Astrocyte (in vitro differentiated cells and primary cell): ENCODE results near the gene LTBP3. TPM values are rescaled to one million over a fixed set of nuclear protein-coding genes. Genes with fewer than 3 reads are reported as not detected.

Experiments
- DNase-seq: peaks from one replicate; pipeline ENCODE4 v3.0.0-alpha.2; 2010; ENCODE audit warnings: low read depth
- FAIRE-seq: peaks from 2 replicates; lab custom pipeline; 2011; peaks lifted over from hg19 to GRCh38; lab: Jason Lieb, UNC
- H2AFZ ChIP-seq: 2 replicates; pipeline ENCODE4 v1.6.0; 2012; ENCODE audit warnings: low read depth, low read length, inconsistent platforms
- H3K27ac ChIP-seq: 2 replicates; pipeline ENCODE4 v1.5.1; 2011; ENCODE audit warnings: low read depth, low read length, inconsistent platforms
- H3K27me3 ChIP-seq: 2 replicates; pipeline ENCODE4 v1.6.0; 2011; ENCODE audit warnings: low read length, inconsistent platforms; ENCODE audit not compliant: insufficient read depth
- H3K36me3 ChIP-seq: 2 replicates; pipeline ENCODE4 v1.5.1; 2011; ENCODE audit warnings: low read length, inconsistent platforms; ENCODE audit not compliant: insufficient read depth
- H3K4me1 ChIP-seq: 2 replicates; pipeline ENCODE4 v1.5.1; 2011; ENCODE audit warnings: low read length, inconsistent platforms; ENCODE audit not compliant: insufficient read depth
- H3K4me2 ChIP-seq: 2 replicates; pipeline ENCODE4 v1.6.0; 2012; ENCODE audit warnings: low read length, inconsistent platforms
- H3K4me3 ChIP-seq: 2 replicates; pipeline ENCODE4 v1.5.1; 2011; ENCODE audit warnings: low read depth, mild to moderate bottlenecking, low read length, inconsistent platforms; ENCODE audit not compliant: insufficient read depth
- H3K79me2 ChIP-seq: 2 replicates; pipeline ENCODE4 v1.6.0; 2012; ENCODE audit warnings: mild to moderate bottlenecking, low read length, inconsistent platforms; ENCODE audit not compliant: insufficient read depth
- H3K9ac ChIP-seq: 2 replicates; pipeline ENCODE4 v1.6.0; 2012; ENCODE audit warnings: mild to moderate bottlenecking, low read length, inconsistent platforms
- H3K9me3 ChIP-seq: 2 replicates; pipeline ENCODE4 v1.5.1; 2012; ENCODE audit warnings: low read depth, mild to moderate bottlenecking, low read length, inconsistent platforms; ENCODE audit not compliant: insufficient read depth
- H4K20me1 ChIP-seq: 2 replicates; pipeline ENCODE4 v1.6.0; 2012; ENCODE audit warnings: low read length, inconsistent platforms; ENCODE audit not compliant: insufficient read depth
- H3K27ac Mint-ChIP-seq: one replicate; pipeline ENCODE4 v1.8.0; 2021; ENCODE audit warnings: mild to moderate bottlenecking, mixed read lengths; ENCODE audit not compliant: unreplicated experiment
- H3K27me3 Mint-ChIP-seq: one replicate; pipeline ENCODE4 v1.8.0; 2021; ENCODE audit warnings: low read depth, mixed read lengths; ENCODE audit not compliant: unreplicated experiment
- H3K36me3 Mint-ChIP-seq: one replicate; pipeline ENCODE4 v1.8.0; 2021; ENCODE audit warnings: low read depth, mixed read lengths; ENCODE audit not compliant: unreplicated experiment
- H3K4me1 Mint-ChIP-seq: one replicate; pipeline ENCODE4 v1.8.0; 2021; ENCODE audit warnings: low read depth, mixed read lengths; ENCODE audit not compliant: unreplicated experiment
- H3K4me3 Mint-ChIP-seq: one replicate; pipeline ENCODE4 v1.8.0; 2021; ENCODE audit warnings: mild to moderate bottlenecking, moderate library complexity, mixed read lengths; ENCODE audit not compliant: unreplicated experiment
- H3K9me3 Mint-ChIP-seq: one replicate; pipeline ENCODE4 v1.8.0; 2021; ENCODE audit warnings: mild to moderate bottlenecking, mixed read lengths; ENCODE audit not compliant: unreplicated experiment
- CTCF ChIP-seq: IDR thresholded peaks from 2 replicates; pipeline ENCODE4 v1.5.1; 2011; ENCODE audit warnings: low read depth, mild to moderate bottlenecking, inconsistent platforms, low read length, moderate library complexity; ENCODE audit not compliant: insufficient read depth
- EZH2 ChIP-seq: IDR thresholded peaks from 2 replicates; pipeline ENCODE4 v1.6.1; 2012; ENCODE audit warnings: mild to moderate bottlenecking, low read length, inconsistent platforms; ENCODE audit not compliant: insufficient read depth
- total RNA-seq: library from RNA; stranded (reverse); gene quantifications from 2 replicates; pipeline ENCODE4 v1.2.1, GENCODE V29; 2021

LTBP3 gene
- total RNA-seq, 1 donor from 2014 or later = 33.2 TPM

- H2AFZ ChIP-seq = no peak overlapping the region
Measured at GRCh38 chr11:65576232-65576866, 18.2 kb upstream of the LTBP3 start.

GRCh38 chr11:65575568-65576231 is 17.5 kb upstream of the LTBP3 start, which contains the start of gene EHBP1L1:
Gene EHBP1L1 (plus strand): TSS chr11:65576053. CDS start chr11:65576303, 250 bp downstream.
- peak within 1 kb of the TSS; percentile 55 for H3K9ac ChIP-seq
- DNase-seq (peak; percentile 63), FAIRE-seq (no peak)
- TF ChIP-seq EZH2 = no peak
- TF ChIP-seq CTCF = no peak
- H3K27ac Mint-ChIP-seq = peak within 1 kb of the TSS; percentile 77
- peak within 1 kb of the TSS; percentile 98 for H3K4me2 ChIP-seq
- H3K4me1 Mint-ChIP-seq = peaks cover 30% of the 10 kb centered on the region
- peaks cover 31% of the 10 kb centered on the region for H3K79me2 ChIP-seq
- H3K9me3 ChIP-seq = no peaks in the 10 kb centered on the region
- peak within 1 kb of the TSS; percentile 78 for H3K4me3 Mint-ChIP-seq
- peaks cover 6% of the 10 kb centered on the region for H3K36me3 Mint-ChIP-seq
- no peaks in the 10 kb centered on the region for H3K36me3 ChIP-seq
- peaks cover 58% of the 10 kb centered on the region for H3K4me1 ChIP-seq
- H3K27me3 ChIP-seq = no peaks in the 10 kb centered on the region
- H2AFZ ChIP-seq = no peak within 1 kb of the TSS
- H3K9me3 Mint-ChIP-seq = no peaks in the 10 kb centered on the region
- H3K27ac ChIP-seq = peak within 1 kb of the TSS; percentile 52
- peak within 1 kb of the TSS; percentile 49 for H3K4me3 ChIP-seq
- H4K20me1 ChIP-seq = peaks cover 57% of the 10 kb centered on the region
- peaks cover 12% of the 10 kb centered on the region for H3K27me3 Mint-ChIP-seq

More at GRCh38 chr11:65576232-65576866, 18.2 kb upstream of the LTBP3 start:
- peaks cover 29% of the 10 kb centered on the region for H3K4me1 Mint-ChIP-seq
- Histone ChIP-seq H4K20me1 (peaks cover 51% of the 10 kb centered on the region), H3K4me1 (peaks cover 52% of the 10 kb centered on the region), H3K9ac (peak overlapping the region; percentile 55), H3K27ac (no peak overlapping the region), H3K27me3 (no peaks in the 10 kb centered on the region), H3K36me3 (no peaks in the 10 kb centered on the region), H3K79me2 (peaks cover 25% of the 10 kb centered on the region), H3K9me3 (no peaks in the 10 kb centered on the region), H3K4me2 (peak overlapping the region; percentile 98), H3K4me3 (peak overlapping the region; percentile 49)
- no peak for FAIRE-seq
- H3K36me3 Mint-ChIP-seq = peaks cover 6% of the 10 kb centered on the region
- DNase-seq = no peak
- peak overlapping the region; percentile 54 for H3K4me3 Mint-ChIP-seq
- no peaks in the 10 kb centered on the region for H3K9me3 Mint-ChIP-seq
- peaks cover 13% of the 10 kb centered on the region for H3K27me3 Mint-ChIP-seq
- TF ChIP-seq CTCF (no peak), EZH2 (no peak)
- H3K27ac Mint-ChIP-seq = peak overlapping the region; percentile 11
